HG02571 (cell line): ENCODE measurements around the gene DNAH11.

Experiments
- ATAC-seq: cut with Tn5 transposase; IDR thresholded peaks from one replicate; pipeline ENCODE4 v1.9.1; 2021; ENCODE audit warnings: mild to moderate bottlenecking, moderate library complexity; ENCODE audit not compliant: unreplicated experiment

DNAH11 gene

DNA sequence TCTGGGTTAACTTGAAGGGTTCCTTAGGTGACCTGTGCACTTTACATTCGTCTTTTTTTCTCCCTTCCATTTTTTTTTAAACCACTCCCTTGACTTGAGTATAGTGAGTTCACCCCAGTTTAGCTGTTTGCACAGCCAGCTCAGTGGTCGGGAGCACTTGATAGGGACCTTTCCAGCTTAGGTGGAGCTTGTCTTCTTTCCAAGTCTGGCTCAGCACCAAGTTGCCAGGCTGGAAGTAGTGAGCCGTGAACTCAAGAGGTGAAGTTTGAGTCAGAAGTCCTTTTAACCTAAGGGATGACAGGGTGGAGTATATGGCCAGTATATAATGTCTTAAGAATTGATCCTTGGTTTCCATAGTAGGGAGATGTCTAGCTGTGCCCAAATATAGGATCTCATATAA, 7.2 kb downstream of the DNAH11 start:
- ATAC-seq, result no peak

GRCh38 chr7:21550821-21551531, 8.1 kb downstream of the DNAH11 start:
- ATAC-seq, result no peak

GRCh38 chr7:21562385-21562784, 19.5 kb downstream of the DNAH11 start:
- ATAC-seq, result no peak

- ATAC-seq, result no peak
Observed at GRCh38 chr7:21565614-21566013, 22.8 kb downstream of the DNAH11 start.

DNA sequence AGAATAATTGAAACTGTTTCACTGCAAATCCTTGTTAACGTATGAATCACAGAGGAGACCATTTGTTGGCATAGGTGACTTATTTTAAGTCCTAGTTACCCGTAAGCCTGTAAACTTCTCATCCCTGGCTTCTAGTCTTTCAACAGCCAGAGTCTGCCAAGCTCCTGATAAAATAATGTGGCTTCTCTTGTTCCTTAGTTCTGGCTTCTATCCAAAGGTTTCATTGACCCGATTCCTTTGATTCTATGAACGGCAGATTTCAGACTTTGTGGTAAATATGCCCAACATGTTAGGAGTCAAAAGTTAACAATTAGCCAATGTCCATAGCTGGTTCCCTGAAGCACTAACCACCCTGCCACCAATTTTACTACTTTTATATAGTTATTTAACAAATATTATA, 23.3 kb downstream of the DNAH11 start:
- no peak for ATAC-seq

- no peak for ATAC-seq
Observed at GRCh38 chr7:21568762-21569161, 25.9 kb downstream of the DNAH11 start.

DNA sequence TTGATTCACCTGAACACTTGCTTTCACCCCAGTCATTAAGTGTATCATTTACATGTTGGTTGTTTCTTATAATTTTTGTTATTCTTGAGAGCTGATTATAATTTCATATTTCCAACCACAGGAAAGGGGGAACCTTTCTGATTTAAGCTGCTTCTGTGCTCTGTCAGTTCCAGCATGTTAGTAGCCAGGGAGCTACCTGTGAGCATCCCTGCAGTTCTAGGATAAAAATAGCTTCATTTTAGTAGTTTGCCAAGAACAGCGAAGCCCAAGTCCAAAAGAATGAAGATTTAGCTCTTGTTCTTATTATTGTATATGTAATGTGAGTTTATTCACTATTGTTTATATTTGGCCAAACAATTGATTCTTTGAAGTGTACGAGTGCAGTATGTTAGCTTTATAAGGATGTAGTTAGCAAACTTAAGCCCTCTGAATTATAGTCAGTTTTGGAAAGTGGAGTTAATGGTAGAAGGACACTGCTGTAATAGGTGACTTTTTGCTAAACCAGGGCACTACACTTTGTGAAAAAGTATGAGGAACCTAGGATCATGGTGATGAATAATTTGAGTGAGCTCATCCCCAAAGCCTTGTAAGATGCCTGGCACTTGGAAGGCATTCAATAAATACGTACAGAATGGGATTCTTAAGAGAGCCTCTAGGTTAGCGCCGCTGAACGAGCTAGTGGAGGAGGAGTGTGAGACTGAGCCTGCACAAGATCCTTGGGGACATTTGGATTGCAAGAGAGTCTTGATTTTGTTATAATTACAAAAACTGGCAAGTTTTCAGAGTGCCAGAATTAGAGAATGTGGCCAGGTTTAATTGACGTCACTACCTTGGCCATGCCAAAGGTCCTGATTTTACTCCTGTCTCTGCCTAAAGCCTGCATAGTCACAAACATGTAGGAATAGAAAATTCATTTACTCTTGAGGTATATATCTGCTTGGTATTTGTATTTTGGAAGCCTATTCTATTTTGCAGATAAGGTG, 29.8 kb downstream of the DNAH11 start:
- ATAC-seq, result no peak

DNA sequence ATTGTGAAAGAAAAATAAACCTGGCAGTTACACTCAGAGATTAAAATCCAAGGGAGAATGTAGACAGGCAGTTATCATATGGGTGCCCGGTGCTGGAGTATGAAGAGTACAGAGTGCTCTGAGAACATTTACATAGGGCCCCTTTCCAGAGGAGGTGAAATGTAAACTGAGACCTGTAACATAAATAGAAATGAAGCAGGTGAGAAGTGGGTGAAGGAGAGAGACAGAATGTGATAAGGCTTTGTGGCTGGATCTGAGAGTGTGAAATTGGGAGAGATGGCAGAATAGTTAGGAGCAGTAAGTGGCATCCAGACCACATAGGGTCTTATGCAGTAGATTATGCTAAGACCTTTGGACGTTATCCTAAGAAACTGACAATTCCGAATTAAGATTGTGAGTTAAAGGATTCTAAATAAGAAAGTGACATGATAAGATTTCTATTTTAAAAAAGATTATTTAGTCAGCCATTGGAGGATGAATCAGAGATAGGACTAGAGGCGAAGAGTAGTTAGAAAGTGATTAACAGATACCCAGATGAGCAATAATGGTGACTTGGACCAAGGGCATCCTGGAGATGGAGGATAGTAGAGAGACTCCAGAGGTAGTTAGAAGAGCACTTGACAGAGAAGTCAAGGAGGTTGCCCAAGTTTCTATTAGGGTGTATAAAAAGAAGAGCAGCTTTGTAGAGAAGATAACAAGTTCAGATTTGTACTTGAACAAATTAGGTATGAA, 36.7 kb downstream of the DNAH11 start:
- no peak for ATAC-seq

DNA sequence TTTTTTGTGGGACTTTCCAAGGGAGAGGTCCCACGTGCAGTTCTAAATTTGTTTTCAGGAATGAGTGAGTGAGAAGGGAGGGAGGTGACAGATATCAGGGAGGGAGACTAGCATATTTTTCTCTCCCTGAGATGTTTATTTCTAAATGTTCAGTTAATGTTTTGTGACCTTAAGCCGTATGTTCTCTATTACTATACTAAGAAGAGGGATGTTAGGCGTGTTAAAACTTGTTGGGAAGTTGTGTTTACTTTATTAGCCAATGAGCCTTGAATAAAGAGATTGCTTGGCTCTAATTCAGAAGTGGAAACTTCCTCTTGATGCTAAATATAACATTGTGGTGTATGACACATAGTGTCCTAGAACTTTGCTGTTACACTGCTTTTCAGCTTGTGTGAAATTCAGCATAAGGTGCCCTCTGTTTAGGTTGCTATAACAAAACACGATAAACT, 37.3 kb downstream of the DNAH11 start:
- ATAC-seq, result no peak

- ATAC-seq, result no peak
Observed at GRCh38 chr7:21585070-21585724, 42.4 kb downstream of the DNAH11 start.

DNA sequence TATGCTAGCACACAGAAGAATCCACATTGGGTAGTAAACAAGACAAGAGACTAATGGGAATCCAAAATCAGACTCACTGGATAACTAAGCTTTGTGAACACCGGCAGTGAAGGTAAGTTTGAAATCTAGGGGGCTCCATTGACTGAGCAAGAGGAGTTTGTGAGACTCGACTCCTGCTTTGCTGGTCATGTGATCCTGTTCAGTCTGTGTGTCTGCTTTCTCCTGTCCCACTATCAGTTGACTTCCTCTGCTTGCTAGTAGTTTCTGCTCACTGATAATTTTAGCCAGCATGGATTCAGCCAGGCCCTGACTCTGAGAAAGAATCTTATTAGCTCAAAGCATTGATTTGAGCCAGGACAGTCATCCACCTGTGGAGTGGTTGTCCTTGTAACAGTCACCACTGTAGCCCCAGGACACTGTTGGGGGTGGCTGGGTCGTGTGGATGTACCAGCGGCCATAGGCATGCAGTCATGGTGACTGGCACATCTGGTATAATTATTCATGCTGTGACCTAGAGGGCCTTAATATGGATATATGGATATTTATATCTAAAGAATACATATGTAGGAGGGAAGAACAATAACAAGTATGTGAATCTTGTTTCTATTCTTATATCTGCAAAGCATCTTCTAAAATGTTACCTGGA, 44.4 kb downstream of the DNAH11 start:
- no peak for ATAC-seq

- no peak for ATAC-seq
Observed at GRCh38 chr7:21596801-21597200, 54.0 kb downstream of the DNAH11 start.

GRCh38 chr7:21603462-21603861, 60.6 kb downstream of the DNAH11 start:
- no peak for ATAC-seq

- ATAC-seq, result no peak
Observed at GRCh38 chr7:21603972-21604749, 61.3 kb downstream of the DNAH11 start.

GRCh38 chr7:21605008-21605585, 62.3 kb downstream of the DNAH11 start:
- ATAC-seq, result no peak

GRCh38 chr7:21608465-21608864, 65.6 kb downstream of the DNAH11 start:
- no peak for ATAC-seq

DNA sequence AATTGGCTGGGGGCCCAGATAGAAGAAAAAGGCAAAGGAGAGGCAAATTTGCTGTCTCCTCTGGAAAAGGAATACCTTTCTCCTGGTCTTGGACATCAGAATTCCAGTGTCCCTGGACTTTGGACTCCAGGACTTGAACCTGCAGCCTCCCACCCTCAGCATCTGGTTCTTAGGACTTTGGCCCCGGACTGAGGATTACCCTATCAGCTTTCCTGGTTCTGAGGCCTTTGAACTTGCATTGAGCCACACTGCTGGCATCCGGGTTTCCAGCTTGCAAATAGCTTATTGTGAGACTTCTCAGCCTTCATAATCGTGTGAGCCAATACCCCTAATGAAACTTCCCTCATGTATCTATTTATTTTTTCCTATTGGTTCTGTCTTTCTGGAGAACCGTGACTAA, 68.3 kb downstream of the DNAH11 start:
- no peak for ATAC-seq

- ATAC-seq, result no peak
Observed at GRCh38 chr7:21616091-21616490, 73.3 kb downstream of the DNAH11 start.

DNA sequence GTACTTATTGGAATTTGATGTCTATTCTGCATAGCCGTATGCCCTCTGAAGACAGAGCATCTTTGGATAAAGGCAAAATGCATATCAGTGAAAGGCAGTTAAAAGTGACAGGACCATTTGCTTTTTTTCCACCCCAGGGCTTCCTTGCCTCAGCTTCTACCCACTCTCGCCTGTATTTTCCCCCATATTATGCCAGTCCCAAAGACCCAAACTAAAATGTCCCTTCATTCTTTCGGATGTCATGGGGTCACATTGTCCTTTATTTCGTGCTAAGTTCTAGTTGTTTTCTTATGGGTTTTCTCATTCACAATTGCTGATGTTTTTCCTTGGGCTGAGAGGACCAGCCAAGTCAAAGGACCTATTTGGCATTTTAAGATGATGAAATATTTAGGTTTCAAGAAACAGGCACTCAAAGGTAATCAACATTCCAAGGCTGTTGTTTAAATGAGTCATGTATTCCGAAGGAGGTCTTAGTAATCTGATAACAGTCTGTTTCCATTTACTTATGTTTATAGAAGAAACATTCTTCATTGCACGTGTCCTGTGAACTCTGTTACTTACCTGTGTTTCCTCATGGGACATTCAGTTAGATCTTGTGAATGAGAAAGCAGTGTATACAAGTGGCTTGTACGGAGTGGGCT, 74.1 kb downstream of the DNAH11 start:
- ATAC-seq, result no peak
